ENCODE measurements around the gene DIDO1. TPM values are rescaled to one million over a fixed set of nuclear protein-coding genes. Genes with fewer than 3 reads are reported as not detected.

The DIDO1 gene
- total and polyA plus RNA-seq, 2 donors (not counting 1 experiment from before 2014, with no cell fraction given) = 25.9 to 33.2 TPM

GRCh38 chr20:62931464-62931863 is 5.2 kb upstream of the DIDO1 start:
- Histone ChIP-seq H3K36me3 (ENCODE audit: control insufficient read depth, insufficient read depth, low read length) (peaks cover 4% of the 10 kb centered on the region), H4K20me1 (ENCODE audit: control insufficient read depth, extremely low read depth, insufficient read depth, low read length) (no peaks in the 10 kb centered on the region), H3K9ac (ENCODE audit: insufficient read depth, low read length) (no peak overlapping the region), H3K27me3 (ENCODE audit: control insufficient read depth, insufficient read depth, low read length) (no peaks in the 10 kb centered on the region), H2AFZ (ENCODE audit: low read length) (no peak overlapping the region), H3K4me1 (ENCODE audit: control insufficient read depth, extremely low read depth, insufficient read depth, low read length) (peaks cover 4% of the 10 kb centered on the region), H3K9me3 (ENCODE audit: control insufficient read depth, insufficient read depth, low read depth, low read length) (no peaks in the 10 kb centered on the region), H3K27ac (ENCODE audit: insufficient read depth, low read length) (no peak overlapping the region), H3K4me3 (replicated peaks in 1 of 4; ENCODE audit: control extremely low read depth in 1 of 4, insufficient read depth in 1 of 4, low read depth in 3 of 4, low read length in 4 of 4) (no peak overlapping the region), H3K79me2 (ENCODE audit: control insufficient read depth, insufficient read depth, low read length) (peaks cover 97% of the 10 kb centered on the region), H3K4me2 (ENCODE audit: extremely low read depth, insufficient read depth, low read length) (no peak overlapping the region)
- no peak for DNase-seq (ENCODE audit: low read depth in 2 of 2)
- no peak for TF ChIP-seq CTCF (conservative IDR thresholded peaks at IDR 0.05 in 1 of 2, IDR thresholded peaks at IDR 0.05 in 1 of 2; ENCODE audit: low read depth in 1 of 2, low read length in 2 of 2)
- no peak for TF ChIP-seq EZH2 (IDR thresholded peaks at IDR 0.05; ENCODE audit: low read length, missing control alignments)

DNA sequence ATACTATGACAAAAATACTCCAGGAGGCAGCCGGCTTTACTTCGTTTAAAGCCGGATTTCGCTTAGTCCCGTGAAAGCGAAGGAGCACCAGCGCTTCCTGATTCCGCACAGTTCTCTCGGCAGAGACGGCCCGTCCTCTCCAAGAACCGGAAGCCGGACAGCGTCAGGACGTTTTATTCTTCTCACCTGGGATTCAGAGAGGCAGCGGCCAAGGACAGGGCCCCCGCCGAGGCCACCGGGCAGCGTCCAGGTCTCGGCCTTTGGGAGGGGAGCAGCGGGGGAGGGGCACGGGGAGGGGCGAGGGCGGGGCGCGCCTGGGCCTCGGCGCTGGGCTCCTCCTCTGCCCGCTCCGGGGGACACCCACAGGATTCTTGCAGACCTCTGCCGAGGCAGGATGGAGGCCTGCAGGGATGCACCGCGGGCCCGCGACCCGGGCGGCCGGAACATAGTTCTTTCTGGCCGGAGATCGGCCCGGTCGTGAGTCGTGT is 2.8 kb upstream of the DIDO1 start:
- peak; percentile 38 to 56 for DNase-seq (ENCODE audit: low read depth in 2 of 2)
- Histone ChIP-seq H3K27ac (ENCODE audit: insufficient read depth, low read length) (peak overlapping the region; percentile 52), H3K4me2 (ENCODE audit: extremely low read depth, insufficient read depth, low read length) (peak overlapping the region; percentile 90), H3K27me3 (ENCODE audit: control insufficient read depth, insufficient read depth, low read length) (no peaks in the 10 kb centered on the region), H3K36me3 (ENCODE audit: control insufficient read depth, insufficient read depth, low read length) (no peaks in the 10 kb centered on the region), H3K9me3 (ENCODE audit: control insufficient read depth, insufficient read depth, low read depth, low read length) (no peaks in the 10 kb centered on the region), H2AFZ (ENCODE audit: low read length) (no peak overlapping the region), H3K9ac (ENCODE audit: insufficient read depth, low read length) (peak overlapping the region; percentile 62), H3K4me3 (replicated peaks in 1 of 4; ENCODE audit: control extremely low read depth in 1 of 4, insufficient read depth in 1 of 4, low read depth in 3 of 4, low read length in 4 of 4) (peak overlapping the region; percentile 53 to 64 (median 54)), H3K4me1 (ENCODE audit: control insufficient read depth, extremely low read depth, insufficient read depth, low read length) (peaks cover 13% of the 10 kb centered on the region), H4K20me1 (ENCODE audit: control insufficient read depth, extremely low read depth, insufficient read depth, low read length) (peaks cover 3% of the 10 kb centered on the region), H3K79me2 (ENCODE audit: control insufficient read depth, insufficient read depth, low read length) (peaks cover 93% of the 10 kb centered on the region)
- TF ChIP-seq CTCF (conservative IDR thresholded peaks at IDR 0.05 in 1 of 2, IDR thresholded peaks at IDR 0.05 in 1 of 2; ENCODE audit: low read depth in 1 of 2, low read length in 2 of 2) = no peak
- TF ChIP-seq EZH2 (IDR thresholded peaks at IDR 0.05; ENCODE audit: low read length, missing control alignments) = no peak

DNA sequence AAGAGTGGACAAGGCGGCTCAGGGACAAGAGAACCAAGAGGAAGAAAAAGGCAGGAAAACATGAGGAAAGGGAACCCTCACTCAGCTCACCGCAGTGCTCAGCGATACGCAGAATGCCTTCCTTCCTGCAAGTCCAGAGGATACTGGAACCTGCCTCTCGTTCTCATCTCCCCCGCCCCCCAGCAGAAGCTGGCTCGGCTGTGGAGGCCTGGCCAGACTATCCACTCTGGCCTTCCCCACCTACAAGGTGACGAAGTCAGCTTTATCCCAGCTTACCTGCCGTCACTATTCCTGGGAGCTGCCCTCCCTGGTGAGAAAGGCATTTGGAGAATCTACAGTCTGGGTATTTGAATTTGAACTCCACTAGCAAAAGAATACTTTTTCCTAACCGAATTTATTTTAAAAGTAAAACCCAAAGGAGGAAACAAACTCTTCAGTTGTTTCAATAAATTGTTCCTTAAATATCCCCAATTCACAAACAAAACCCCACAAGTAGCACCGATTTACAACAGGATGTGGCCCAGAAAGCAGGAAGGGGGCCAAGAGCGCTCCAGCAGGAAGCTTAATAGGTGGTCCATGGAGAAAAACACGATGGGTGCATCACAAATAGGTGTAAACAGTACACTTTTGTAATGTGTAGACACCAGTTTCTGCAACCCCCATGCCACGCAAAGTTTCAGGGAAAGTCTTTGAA is 2.1 kb upstream of the DIDO1 start:
- Histone ChIP-seq H3K4me2 (ENCODE audit: extremely low read depth, insufficient read depth, low read length) (peak overlapping the region; percentile 90), H3K27ac (ENCODE audit: insufficient read depth, low read length) (peak overlapping the region; percentile 52), H4K20me1 (ENCODE audit: control insufficient read depth, extremely low read depth, insufficient read depth, low read length) (peaks cover 3% of the 10 kb centered on the region), H3K9ac (ENCODE audit: insufficient read depth, low read length) (peak overlapping the region; percentile 62), H3K4me1 (ENCODE audit: control insufficient read depth, extremely low read depth, insufficient read depth, low read length) (peaks cover 13% of the 10 kb centered on the region), H3K36me3 (ENCODE audit: control insufficient read depth, insufficient read depth, low read length) (no peaks in the 10 kb centered on the region), H3K27me3 (ENCODE audit: control insufficient read depth, insufficient read depth, low read length) (no peaks in the 10 kb centered on the region), H3K79me2 (ENCODE audit: control insufficient read depth, insufficient read depth, low read length) (peaks cover 93% of the 10 kb centered on the region), H3K9me3 (ENCODE audit: control insufficient read depth, insufficient read depth, low read depth, low read length) (no peaks in the 10 kb centered on the region), H2AFZ (ENCODE audit: low read length) (no peak overlapping the region), H3K4me3 (replicated peaks in 1 of 4; ENCODE audit: control extremely low read depth in 1 of 4, insufficient read depth in 1 of 4, low read depth in 3 of 4, low read length in 4 of 4) (peak overlapping the region; percentile 53 to 64 (median 54))
- TF ChIP-seq CTCF (conservative IDR thresholded peaks at IDR 0.05 in 1 of 2, IDR thresholded peaks at IDR 0.05 in 1 of 2; ENCODE audit: low read depth in 1 of 2, low read length in 2 of 2) (no peak), EZH2 (IDR thresholded peaks at IDR 0.05; ENCODE audit: low read length, missing control alignments) (no peak)
- DNase-seq (ENCODE audit: low read depth in 2 of 2) = no peak
